NCI-H82 treated with DMSO at 0.1 percent for 48 hours (cell line): ENCODE data around the gene TMEM100.

ENCODE experiments used
- DNase-seq: peaks from one replicate; lab custom pipeline; 2025; ENCODE audit not compliant: unreplicated experiment; lab: John Stamatoyannopoulos, UW

TMEM100 gene

GRCh38 chr17:55745258-55745657 is 22.6 kb upstream of the TMEM100 start:
- no peak for DNase-seq

- DNase-seq: no peak
Observed at GRCh38 chr17:55743103-55743679, 20.5 kb upstream of the TMEM100 start.

GRCh38 chr17:55742272-55743102 is 19.8 kb upstream of the TMEM100 start:
- no peak for DNase-seq

GRCh38 chr17:55741356-55741700 is 18.7 kb upstream of the TMEM100 start:
- DNase-seq: no peak

- no peak for DNase-seq
Observed at GRCh38 chr17:55740511-55741355, 18.1 kb upstream of the TMEM100 start.

GRCh38 chr17:55737976-55738501 is 15.4 kb upstream of the TMEM100 start:
- no peak for DNase-seq

- peak; percentile 5 for DNase-seq
Observed at GRCh38 chr17:55735731-55736405, 13.2 kb upstream of the TMEM100 start.

GRCh38 chr17:55734128-55734781 is 11.6 kb upstream of the TMEM100 start:
- DNase-seq: no peak

GRCh38 chr17:55731586-55732250 is 9.1 kb upstream of the TMEM100 start:
- DNase-seq: no peak

- DNase-seq: no peak
Observed at GRCh38 chr17:55730808-55731207, 8.1 kb upstream of the TMEM100 start.

- DNase-seq: no peak
Observed at GRCh38 chr17:55730380-55730779, 7.7 kb upstream of the TMEM100 start.

GRCh38 chr17:55729484-55729883 is 6.8 kb upstream of the TMEM100 start:
- no peak for DNase-seq

- DNase-seq: no peak
Observed at GRCh38 chr17:55728833-55729232, 6.2 kb upstream of the TMEM100 start.

- DNase-seq: no peak
Observed at GRCh38 chr17:55728361-55728760, 5.7 kb upstream of the TMEM100 start.

- no peak for DNase-seq
Observed at GRCh38 chr17:55727920-55728319, 5.3 kb upstream of the TMEM100 start.

- DNase-seq: no peak
Observed at GRCh38 chr17:55727275-55727674, 4.6 kb upstream of the TMEM100 start.

- no peak for DNase-seq
Observed at GRCh38 chr17:55726440-55726839, 3.8 kb upstream of the TMEM100 start.

- DNase-seq: no peak
Observed at GRCh38 chr17:55723488-55723848, 804 bp upstream of the TMEM100 start.

GRCh38 chr17:55722016-55722736 is 488 bp downstream of the TMEM100 start:
- no peak for DNase-seq
